GM12873 (cell line): ENCODE results near the gene OR9K2.

Experiments used
- CTCF ChIP-seq: IDR thresholded peaks from 2 replicates; pipeline ENCODE4 v1.5.1; 2012; ENCODE audit warnings: low read depth, mild to moderate bottlenecking, moderate library complexity, low read length, control low read depth; ENCODE audit not compliant: insufficient read depth; ENCODE audit errors: missing control alignments

The OR9K2 gene

DNA sequence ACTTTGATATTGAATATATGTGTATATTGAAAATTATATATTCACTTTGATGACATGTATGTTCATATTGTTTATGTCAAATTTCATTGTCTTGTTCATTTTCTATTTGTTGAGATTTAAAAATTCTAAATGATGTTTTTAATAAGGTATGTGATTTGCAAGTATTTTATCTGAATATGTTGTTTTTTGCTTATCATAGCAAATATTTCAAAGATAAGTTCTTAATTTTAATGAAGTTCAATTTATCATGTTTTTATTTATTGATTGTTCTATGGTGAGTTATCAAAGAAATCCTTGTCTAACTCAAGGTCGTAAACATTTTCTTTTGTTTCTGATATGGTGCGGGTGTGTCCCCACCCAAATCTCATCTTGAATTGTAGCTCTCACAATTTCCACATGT, 45.2 kb downstream of the OR9K2 start:
- TF ChIP-seq CTCF, result no peak

- TF ChIP-seq CTCF, result no peak
Observed at GRCh38 chr12:55172686-55173085, 46.5 kb downstream of the OR9K2 start.

DNA sequence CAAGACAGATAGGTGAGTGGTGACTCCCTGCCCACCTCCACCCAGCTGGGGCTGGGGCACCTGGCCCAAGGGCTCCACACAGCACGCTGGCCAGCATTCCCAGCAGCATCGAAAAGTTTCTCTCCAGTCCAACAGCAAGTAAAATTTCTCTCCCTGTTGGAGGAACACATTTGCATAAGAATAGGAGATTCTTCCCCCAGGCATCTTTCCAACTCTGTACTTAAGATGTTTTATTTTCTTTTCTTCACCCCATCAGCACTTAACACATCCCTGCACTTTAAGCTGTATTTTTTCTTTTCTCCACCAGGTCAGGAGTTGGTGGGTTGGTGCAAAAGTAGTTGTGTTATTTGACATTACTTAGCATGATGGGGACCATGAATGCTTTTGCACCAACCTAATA, 47.2 kb downstream of the OR9K2 start:
- TF ChIP-seq CTCF, result no peak
